Vagina (tissue), 2 donors: ENCODE measurements around the gene PTPN1.

Experiments used
- CTCF ChIP-seq, 3 experiments: fragments of 450-650 bp in 2 of 3; fragments of 200-600 bp in 1 of 3; sonication (generic) in 1 of 3; IDR thresholded peaks; one replicate each; pipeline ENCODE4 v1.5.1; 2017 to 2019; ENCODE audit warnings: antibody characterized with exemption in 3 of 3, mild to moderate bottlenecking in 2 of 3, moderate library complexity in 2 of 3
- POLR2A ChIP-seq, 2 donors: fragments of 450-650 bp; IDR thresholded peaks; one replicate each; pipeline ENCODE4 v1.6.1; 2017; ENCODE audit warnings: antibody characterized with exemption in 2 of 2, mild to moderate bottlenecking in 2 of 2, moderate library complexity in 2 of 2
- POLR2AphosphoS5 ChIP-seq, 2 donors: sonication (generic); formaldehyde crosslinking; IDR thresholded peaks; one replicate each; pipeline ENCODE4 v1.9.0; 2017; ENCODE audit warnings: antibody characterized with exemption in 2 of 2, mild to moderate bottlenecking in 2 of 2, low read depth in 1 of 2; ENCODE audit not compliant: insufficient read depth in 1 of 2

GRCh38 chr20:50618537-50618936, 108.4 kb downstream of the PTPN1 start:
- TF ChIP-seq CTCF (IDR thresholded peaks at IDR 0.05) = no peak
- no peak for TF ChIP-seq POLR2A (IDR thresholded peaks at IDR 0.05)
- no peak for TF ChIP-seq POLR2AphosphoS5 (IDR thresholded peaks at IDR 0.05; ENCODE audit: insufficient read depth in 1 of 2, low read depth in 1 of 2)
